ENCODE data around the gene PRUNE2.

DNA sequence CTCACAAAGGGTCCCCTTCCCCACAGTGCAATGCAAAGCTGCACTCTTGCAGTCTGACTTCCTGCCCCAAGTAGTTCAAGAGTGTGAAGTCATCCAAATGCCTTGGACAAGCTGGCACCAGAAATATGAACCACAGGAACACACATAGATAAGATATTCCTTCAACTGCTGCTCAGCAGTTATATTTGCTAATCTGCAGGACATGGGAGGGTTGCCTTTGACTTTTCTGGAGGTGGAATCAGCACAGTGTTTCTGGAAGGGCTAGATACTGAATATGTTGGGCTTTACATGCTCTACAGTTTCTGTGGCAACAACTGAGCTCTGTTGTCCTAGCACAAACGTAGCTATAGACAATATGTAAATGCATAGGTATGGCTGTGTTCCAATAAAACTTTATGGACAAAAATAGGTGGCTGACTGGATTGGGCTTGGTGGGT is 238.4 kb downstream of the PRUNE2 start:
- TF ChIP-seq, protein P1, sequence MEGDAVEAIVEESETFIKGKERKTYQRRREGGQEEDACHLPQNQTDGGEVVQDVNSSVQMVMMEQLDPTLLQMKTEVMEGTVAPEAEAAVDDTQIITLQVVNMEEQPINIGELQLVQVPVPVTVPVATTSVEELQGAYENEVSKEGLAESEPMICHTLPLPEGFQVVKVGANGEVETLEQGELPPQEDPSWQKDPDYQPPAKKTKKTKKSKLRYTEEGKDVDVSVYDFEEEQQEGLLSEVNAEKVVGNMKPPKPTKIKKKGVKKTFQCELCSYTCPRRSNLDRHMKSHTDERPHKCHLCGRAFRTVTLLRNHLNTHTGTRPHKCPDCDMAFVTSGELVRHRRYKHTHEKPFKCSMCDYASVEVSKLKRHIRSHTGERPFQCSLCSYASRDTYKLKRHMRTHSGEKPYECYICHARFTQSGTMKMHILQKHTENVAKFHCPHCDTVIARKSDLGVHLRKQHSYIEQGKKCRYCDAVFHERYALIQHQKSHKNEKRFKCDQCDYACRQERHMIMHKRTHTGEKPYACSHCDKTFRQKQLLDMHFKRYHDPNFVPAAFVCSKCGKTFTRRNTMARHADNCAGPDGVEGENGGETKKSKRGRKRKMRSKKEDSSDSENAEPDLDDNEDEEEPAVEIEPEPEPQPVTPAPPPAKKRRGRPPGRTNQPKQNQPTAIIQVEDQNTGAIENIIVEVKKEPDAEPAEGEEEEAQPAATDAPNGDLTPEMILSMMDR (IDR thresholded peaks at IDR 0.05): no peak
- TF ChIP-seq POLR2A (IDR thresholded peaks at IDR 0.05): no peak
